ENCODE data around the gene USP22.

USP22 gene

DNA sequence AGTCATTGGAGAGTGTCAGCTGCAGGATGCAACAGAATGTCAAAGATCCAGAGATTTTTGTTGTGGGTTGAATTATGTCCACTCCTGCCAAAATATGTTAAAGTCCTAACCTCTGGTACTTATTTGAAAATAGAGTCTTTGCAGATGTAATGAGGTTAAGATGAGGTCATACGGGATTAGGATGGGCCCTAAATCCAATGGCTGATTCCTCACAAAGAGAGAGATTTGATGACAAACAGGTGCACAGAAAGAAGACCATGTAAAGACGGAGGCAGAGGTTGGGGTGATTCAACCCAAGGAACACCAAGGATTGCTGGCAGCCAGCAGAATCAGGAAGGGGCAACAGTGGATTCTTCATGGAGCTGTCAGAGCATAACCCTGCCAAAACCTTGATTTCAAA, 34.5 kb upstream of the USP22 start:
- no peak overlapping the region for H3K4me3 ChIP-seq (IDR thresholded peaks at IDR 0.05; ENCODE audit: insufficient read depth, low read depth, low read length)
- TF ChIP-seq, protein P1, sequence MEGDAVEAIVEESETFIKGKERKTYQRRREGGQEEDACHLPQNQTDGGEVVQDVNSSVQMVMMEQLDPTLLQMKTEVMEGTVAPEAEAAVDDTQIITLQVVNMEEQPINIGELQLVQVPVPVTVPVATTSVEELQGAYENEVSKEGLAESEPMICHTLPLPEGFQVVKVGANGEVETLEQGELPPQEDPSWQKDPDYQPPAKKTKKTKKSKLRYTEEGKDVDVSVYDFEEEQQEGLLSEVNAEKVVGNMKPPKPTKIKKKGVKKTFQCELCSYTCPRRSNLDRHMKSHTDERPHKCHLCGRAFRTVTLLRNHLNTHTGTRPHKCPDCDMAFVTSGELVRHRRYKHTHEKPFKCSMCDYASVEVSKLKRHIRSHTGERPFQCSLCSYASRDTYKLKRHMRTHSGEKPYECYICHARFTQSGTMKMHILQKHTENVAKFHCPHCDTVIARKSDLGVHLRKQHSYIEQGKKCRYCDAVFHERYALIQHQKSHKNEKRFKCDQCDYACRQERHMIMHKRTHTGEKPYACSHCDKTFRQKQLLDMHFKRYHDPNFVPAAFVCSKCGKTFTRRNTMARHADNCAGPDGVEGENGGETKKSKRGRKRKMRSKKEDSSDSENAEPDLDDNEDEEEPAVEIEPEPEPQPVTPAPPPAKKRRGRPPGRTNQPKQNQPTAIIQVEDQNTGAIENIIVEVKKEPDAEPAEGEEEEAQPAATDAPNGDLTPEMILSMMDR (conservative IDR thresholded peaks at IDR 0.05; ENCODE audit: low read depth, low read length): no peak
- H2AFZ ChIP-seq (ENCODE audit: low read depth): no peak overlapping the region

GRCh38 chr17:21076242-21076641, 33.4 kb upstream of the USP22 start:
- H3K27me3 ChIP-seq (ENCODE audit: insufficient read depth, low read depth): no peaks in the 10 kb centered on the region
- H3K4me1 ChIP-seq (ENCODE audit: low read depth, poor library complexity, severe bottlenecking): no peaks in the 10 kb centered on the region
- H3K36me3 ChIP-seq (ENCODE audit: insufficient read depth): no peaks in the 10 kb centered on the region
- no peak overlapping the region for H2AFZ ChIP-seq (ENCODE audit: low read depth)
- H3K27ac ChIP-seq: no peak overlapping the region
- no peak overlapping the region for H3K4me3 ChIP-seq (IDR thresholded peaks at IDR 0.05; ENCODE audit: insufficient read depth, low read depth, low read length)
- TF ChIP-seq, protein P1 (conservative IDR thresholded peaks at IDR 0.05; ENCODE audit: low read depth, low read length): no peak
- no peaks in the 10 kb centered on the region for H3K79me2 ChIP-seq (ENCODE audit: insufficient read depth, low read depth)
- H3K4me2 ChIP-seq: no peak overlapping the region
- H3K9ac ChIP-seq: no peak overlapping the region
- no peaks in the 10 kb centered on the region for H4K20me1 ChIP-seq (ENCODE audit: insufficient read depth)

More for the DNA sequence above, 34.5 kb upstream of the USP22 start:
- Histone ChIP-seq H3K27me3 (ENCODE audit: insufficient read depth, low read depth) (no peaks in the 10 kb centered on the region), H3K4me1 (ENCODE audit: low read depth, poor library complexity, severe bottlenecking) (no peaks in the 10 kb centered on the region), H3K27ac (no peak overlapping the region), H3K4me2 (no peak overlapping the region), H3K9ac (no peak overlapping the region), H3K79me2 (ENCODE audit: insufficient read depth, low read depth) (no peaks in the 10 kb centered on the region), H4K20me1 (ENCODE audit: insufficient read depth) (no peaks in the 10 kb centered on the region), H3K36me3 (ENCODE audit: insufficient read depth) (no peaks in the 10 kb centered on the region)

DNA sequence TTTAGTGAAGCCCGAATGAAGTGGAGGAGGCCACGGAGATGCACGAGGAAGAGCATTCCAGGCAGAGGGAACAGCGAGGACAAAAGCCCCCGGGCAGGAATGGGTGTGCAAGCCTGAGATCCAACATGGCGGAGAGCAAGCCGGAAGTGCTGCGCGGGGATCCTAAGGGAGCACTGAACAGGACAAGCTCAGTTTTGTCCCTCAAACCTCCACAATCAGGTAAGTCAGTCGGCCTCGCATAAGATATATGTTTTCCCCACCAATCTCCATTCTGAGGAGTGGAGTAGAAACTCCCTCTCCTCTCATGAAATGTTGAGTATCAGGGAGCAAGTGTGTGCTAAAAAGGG, 32.9 kb upstream of the USP22 start:
- Histone ChIP-seq H3K4me3 (IDR thresholded peaks at IDR 0.05; ENCODE audit: insufficient read depth, low read depth, low read length) (no peak overlapping the region), H2AFZ (ENCODE audit: low read depth) (no peak overlapping the region), H3K36me3 (ENCODE audit: insufficient read depth) (no peaks in the 10 kb centered on the region), H4K20me1 (ENCODE audit: insufficient read depth) (no peaks in the 10 kb centered on the region), H3K79me2 (ENCODE audit: insufficient read depth, low read depth) (no peaks in the 10 kb centered on the region), H3K4me2 (no peak overlapping the region), H3K27me3 (ENCODE audit: insufficient read depth, low read depth) (no peaks in the 10 kb centered on the region), H3K27ac (no peak overlapping the region), H3K9ac (no peak overlapping the region), H3K4me1 (ENCODE audit: low read depth, poor library complexity, severe bottlenecking) (no peaks in the 10 kb centered on the region)
- TF ChIP-seq, protein P1 (conservative IDR thresholded peaks at IDR 0.05; ENCODE audit: low read depth, low read length): no peak

GRCh38 chr17:21072745-21073197, 30.0 kb upstream of the USP22 start:
- Histone ChIP-seq H3K79me2 (ENCODE audit: insufficient read depth, low read depth) (no peaks in the 10 kb centered on the region), H3K27ac (no peak overlapping the region), H3K4me2 (no peak overlapping the region), H2AFZ (ENCODE audit: low read depth) (no peak overlapping the region), H3K36me3 (ENCODE audit: insufficient read depth) (no peaks in the 10 kb centered on the region), H3K27me3 (ENCODE audit: insufficient read depth, low read depth) (no peaks in the 10 kb centered on the region), H3K4me1 (ENCODE audit: low read depth, poor library complexity, severe bottlenecking) (no peaks in the 10 kb centered on the region), H4K20me1 (ENCODE audit: insufficient read depth) (no peaks in the 10 kb centered on the region), H3K9ac (no peak overlapping the region), H3K4me3 (IDR thresholded peaks at IDR 0.05; ENCODE audit: insufficient read depth, low read depth, low read length) (no peak overlapping the region)
- TF ChIP-seq, protein P1 (conservative IDR thresholded peaks at IDR 0.05; ENCODE audit: low read depth, low read length): no peak

Measured in KMS-11 (cell line).